H9 (cell line): ENCODE results near the gene POU2F3. TPM values are rescaled to one million over a fixed set of nuclear protein-coding genes. Genes with fewer than 3 reads are reported as not detected.

Experiments used
- DNase-seq: peaks from one replicate; pipeline ENCODE4 v3.0.0-alpha.2; 2017
- H2AFZ ChIP-seq: one replicate; pipeline ENCODE4 v1.6.1; 2013; ENCODE audit warnings: mild to moderate bottlenecking, low read length, control low read depth, moderate library complexity
- H2AK5ac ChIP-seq: 2 replicates; pipeline ENCODE4 v1.6.1; 2013; ENCODE audit warnings: low read length, control low read depth, mixed read lengths; ENCODE audit not compliant: insufficient read length
- H2BK120ac ChIP-seq: one replicate; pipeline ENCODE4 v1.6.1; 2013; ENCODE audit warnings: low read depth, mild to moderate bottlenecking, low read length, control low read depth, inconsistent platforms; ENCODE audit not compliant: poor library complexity, severe bottlenecking
- H2BK12ac ChIP-seq: 2 replicates; pipeline ENCODE4 v1.6.1; 2013; ENCODE audit warnings: low read length, control low read depth, mixed read lengths, low read depth; ENCODE audit not compliant: insufficient read length
- H2BK15ac ChIP-seq: 2 replicates; pipeline ENCODE4 v1.6.1; 2013; ENCODE audit warnings: low read depth, low read length, control low read depth
- H2BK20ac ChIP-seq: one replicate; pipeline ENCODE4 v1.6.1; 2013; ENCODE audit warnings: low read depth, mild to moderate bottlenecking, low read length, control low read depth, inconsistent platforms; ENCODE audit not compliant: poor library complexity, severe bottlenecking
- H2BK5ac ChIP-seq: 2 replicates; pipeline ENCODE4 v1.6.1; 2013; ENCODE audit warnings: low read length, control low read depth, mixed read lengths; ENCODE audit not compliant: insufficient read length
- H3K14ac ChIP-seq: 2 replicates; pipeline ENCODE4 v1.6.1; 2013; ENCODE audit warnings: low read length, control low read depth; ENCODE audit not compliant: insufficient read depth
- H3K18ac ChIP-seq: 2 replicates; pipeline ENCODE4 v1.6.1; 2013; ENCODE audit warnings: low read depth, mild to moderate bottlenecking, mixed read lengths, low read length, control low read depth; ENCODE audit not compliant: insufficient read length
- H3K23ac ChIP-seq: 2 replicates; pipeline ENCODE4 v1.6.1; 2013; ENCODE audit warnings: low read length, control low read depth, mixed read lengths, low read depth; ENCODE audit not compliant: insufficient read length
- H3K23me2 ChIP-seq: 2 replicates; pipeline ENCODE4 v1.6.1; 2013; ENCODE audit warnings: low read depth, mild to moderate bottlenecking, mixed read lengths, low read length, control low read depth; ENCODE audit not compliant: insufficient read length, poor library complexity, severe bottlenecking
- H3K27ac ChIP-seq: 2 replicates; pipeline ENCODE4 v1.5.1; 2013; ENCODE audit warnings: low read length, control low read depth, mixed read lengths, low read depth; ENCODE audit not compliant: insufficient read length
- H3K27me3 ChIP-seq: 2 replicates; pipeline ENCODE4 v1.6.1; 2013; ENCODE audit warnings: low read length, control low read depth, inconsistent platforms; ENCODE audit not compliant: insufficient read depth
- H3K4ac ChIP-seq: 2 replicates; pipeline ENCODE4 v1.6.1; 2013; ENCODE audit warnings: low read depth, mild to moderate bottlenecking, control low read depth, inconsistent platforms, low read length, moderate library complexity
- H3K4me1 ChIP-seq: 2 replicates; pipeline ENCODE4 v1.6.1; 2013; ENCODE audit warnings: low read length, control low read depth, inconsistent platforms; ENCODE audit not compliant: insufficient read depth
- H3K4me2 ChIP-seq: 2 replicates; pipeline ENCODE4 v1.6.1; 2013; ENCODE audit warnings: low read length, control low read depth, mixed read lengths; ENCODE audit not compliant: insufficient read length, insufficient read depth
- H3K56ac ChIP-seq: 2 replicates; pipeline ENCODE4 v1.6.1; 2013; ENCODE audit warnings: low read depth, mild to moderate bottlenecking, mixed read lengths, low read length, control low read depth; ENCODE audit not compliant: insufficient read length
- H3K79me1 ChIP-seq: 2 replicates; pipeline ENCODE4 v1.6.1; 2013; ENCODE audit warnings: low read depth, mild to moderate bottlenecking, moderate library complexity, low read length, control low read depth, inconsistent platforms; ENCODE audit not compliant: insufficient read depth, poor library complexity, severe bottlenecking
- H3K79me2 ChIP-seq: 2 replicates; pipeline ENCODE4 v1.6.1; 2013; ENCODE audit warnings: low read length, control low read depth, inconsistent platforms; ENCODE audit not compliant: insufficient read depth
- H3K9ac ChIP-seq: 2 replicates; pipeline ENCODE4 v1.6.1; 2013; ENCODE audit warnings: low read length, control low read depth, mixed read lengths; ENCODE audit not compliant: insufficient read length; ENCODE audit errors: extremely low read depth
- H3K9me3 ChIP-seq: one replicate; pipeline ENCODE4 v1.6.1; 2013; ENCODE audit warnings: low read depth, low read length, inconsistent platforms; ENCODE audit not compliant: control insufficient read depth
- H3T11ph ChIP-seq: one replicate; pipeline ENCODE4 v1.6.1; 2013; ENCODE audit warnings: mild to moderate bottlenecking, low read length, control low read depth, inconsistent platforms
- H4K20me1 ChIP-seq: one replicate; pipeline ENCODE4 v1.6.1; 2013; ENCODE audit not compliant: control insufficient read depth, insufficient read length, insufficient read depth
- H4K5ac ChIP-seq: 2 replicates; pipeline ENCODE4 v1.6.1; 2013; ENCODE audit warnings: low read depth, mild to moderate bottlenecking, mixed read lengths, low read length, control low read depth; ENCODE audit not compliant: insufficient read length
- H4K8ac ChIP-seq: replicated peaks from 2 replicates; pipeline ENCODE4 v1.6.1; 2013; ENCODE audit warnings: low read length, control low read depth, mixed read lengths, low read depth; ENCODE audit not compliant: insufficient read length
- H4K91ac ChIP-seq: 2 replicates; pipeline ENCODE4 v1.6.1; 2013; ENCODE audit warnings: low read depth, mild to moderate bottlenecking, moderate library complexity, mixed read lengths, low read length, control low read depth; ENCODE audit not compliant: insufficient read length
- H3K27ac Mint-ChIP-seq, 3 experiments: 2 replicates in 2 of 3; 3 replicates in 1 of 3; pipeline ENCODE4 v1.8.0; 2020 to 2021; ENCODE audit warnings: mixed read lengths in 3 of 3, mild to moderate bottlenecking in 1 of 3, moderate library complexity in 1 of 3
- H3K27me3 Mint-ChIP-seq: 2 replicates; pipeline ENCODE4 v1.8.0; 2021; ENCODE audit warnings: low read depth, mild to moderate bottlenecking, moderate library complexity, mixed read lengths
- H3K36me3 Mint-ChIP-seq, 3 experiments: 2 replicates in 2 of 3; 3 replicates in 1 of 3; pipeline ENCODE4 v1.8.0; 2020 to 2021; ENCODE audit warnings: low read depth in 3 of 3, mixed read lengths in 3 of 3; ENCODE audit not compliant: insufficient read depth in 1 of 3
- H3K4me1 Mint-ChIP-seq, 2 experiments: 2 replicates each; pipeline ENCODE4 v1.8.0; 2020; ENCODE audit warnings: mixed read lengths in 2 of 2
- H3K4me3 Mint-ChIP-seq, 2 experiments: 2 replicates in 1 of 2; 3 replicates in 1 of 2; pipeline ENCODE4 v1.8.0; 2020 to 2021; ENCODE audit warnings: mild to moderate bottlenecking in 2 of 2, mixed read lengths in 2 of 2, moderate library complexity in 1 of 2
- H3K9me3 Mint-ChIP-seq, 2 experiments: 2 replicates in 1 of 2; 3 replicates in 1 of 2; pipeline ENCODE4 v1.8.0; 2020; ENCODE audit warnings: mild to moderate bottlenecking in 2 of 2, mixed read lengths in 2 of 2, moderate library complexity in 1 of 2
- CTCF ChIP-seq: fragments of 200-600 bp; sonication (generic); conservative IDR thresholded peaks from 3 replicates; pipeline ENCODE4 v1.8.0; 2021; ENCODE audit warnings: antibody characterized with exemption, mild to moderate bottlenecking
- WGBS: extraction: QIAGEN DNeasy Blood & Tissue Kit; methylation state at CpG from one replicate; pipeline ENCODE4 v1.1.7; 2013; ENCODE audit warnings: missing lambda C conversion rate, low lambda C conversion rate, mixed read lengths; ENCODE audit not compliant: insufficient read length; ENCODE audit errors: extremely low coverage; 5-methylcytosine and 5-hydroxymethylcytosine counted together
- total RNA-seq: library from RNA; stranded (reverse); gene quantifications from 2 replicates; pipeline ENCODE4 v1.2.1, GENCODE V29; 2021

The POU2F3 gene
- total RNA-seq, 1 experiment from 2014 or later: 1.1 TPM

GRCh38 chr11:120261931-120262330 is 22.0 kb downstream of the POU2F3 start:
- Histone ChIP-seq H3K23me2 (no peaks in the 10 kb centered on the region), H2AFZ (no peak overlapping the region)
- no peak for TF ChIP-seq CTCF

More at GRCh38 chr11:120261931-120262330, 22.0 kb downstream of the POU2F3 start:
- H3K4me2 ChIP-seq: no peak overlapping the region
- H4K5ac ChIP-seq: no peak overlapping the region
- Mint-ChIP-seq H3K27ac (no peak overlapping the region; a peak in 1 of 7 replicates), H3K36me3 (no peaks in the 10 kb centered on the region), H3K9me3 (no peaks in the 10 kb centered on the region), H3K4me1 (peaks cover 43 to 50% of the 10 kb centered on the region in 2 experiments), H3K4me3 (no peak overlapping the region), H3K27me3 (peaks cover 29% of the 10 kb centered on the region)
- H3K9ac ChIP-seq: no peak overlapping the region
- H3T11ph ChIP-seq: no peak overlapping the region
- no peaks in the 10 kb centered on the region; the same call in 1 of the 2 replicates for H3K4me1 ChIP-seq
- H3K4ac ChIP-seq: no peak overlapping the region
- H3K79me1 ChIP-seq: no peaks in the 10 kb centered on the region
- no peak overlapping the region for H2AK5ac ChIP-seq
- H3K56ac ChIP-seq: no peak overlapping the region
- no peak overlapping the region for H2BK12ac ChIP-seq
- no peaks in the 10 kb centered on the region; the same call in 1 of the 2 replicates for H3K27me3 ChIP-seq
- WGBS: no CpG with 5 or more reads among the region's 3 CpGs
- no peak overlapping the region for H3K14ac ChIP-seq
- H2BK5ac ChIP-seq: no peak overlapping the region
- H4K8ac ChIP-seq: no peak overlapping the region
- no peaks in the 10 kb centered on the region for H3K9me3 ChIP-seq
- H4K20me1 ChIP-seq: no peaks in the 10 kb centered on the region
- DNase-seq: no peak
- H2BK20ac ChIP-seq: no peak overlapping the region
- no peak overlapping the region for H2BK120ac ChIP-seq
- H4K91ac ChIP-seq: no peak overlapping the region
- no peak overlapping the region for H3K27ac ChIP-seq
- H3K18ac ChIP-seq: no peak overlapping the region
- no peaks in the 10 kb centered on the region for H3K79me2 ChIP-seq
- H2BK15ac ChIP-seq: no peak overlapping the region
- no peak overlapping the region for H3K23ac ChIP-seq
